CD4-positive, alpha-beta memory T cell (primary cell): Measurements from ENCODE around the gene CUX1. TPM values are rescaled to one million over a fixed set of nuclear protein-coding genes. Genes with fewer than 3 reads are reported as not detected.

Experiments used
- CTCF ChIA-PET: fragments of 350-600 bp; sonication (Branson Sonifier 250); formaldehyde crosslinking; loops from one replicate; lab custom pipeline; 2021; ENCODE audit warnings: inconsistent platforms; ENCODE audit not compliant: partially characterized antibody; lab: Charles Lee
- POLR2A ChIA-PET: fragments of 350-600 bp; sonication (Branson Sonifier 250); formaldehyde crosslinking; loops from one replicate; lab custom pipeline; 2021; ENCODE audit not compliant: partially characterized antibody; lab: Charles Lee
- DNase-seq, 5 donors: peaks; one replicate each; pipeline versions ENCODE4 v3.0.0 to v3.0.0-alpha.2; 2020 to 2022; ENCODE audit warnings: mixed read lengths in 1 of 5
- H3K27ac ChIP-seq: one replicate; pipeline ENCODE4 v1.7.0; 2013; ENCODE audit warnings: low read depth, low read length
- H3K27me3 ChIP-seq: 2 replicates; pipeline ENCODE4 v1.7.0; 2013; ENCODE audit warnings: mild to moderate bottlenecking, low read length, moderate library complexity; ENCODE audit not compliant: insufficient read depth
- H3K36me3 ChIP-seq: 2 replicates; pipeline ENCODE4 v1.7.0; 2013; ENCODE audit warnings: mild to moderate bottlenecking, low read length, moderate library complexity; ENCODE audit not compliant: insufficient read depth
- H3K4me1 ChIP-seq: 2 replicates; pipeline ENCODE4 v1.7.0; 2013; ENCODE audit warnings: mild to moderate bottlenecking, low read length, moderate library complexity; ENCODE audit not compliant: insufficient read depth
- H3K4me3 ChIP-seq, 2 donors: one replicate each; pipeline ENCODE4 v1.7.0; 2013; ENCODE audit warnings: low read length in 2 of 2, mild to moderate bottlenecking in 1 of 2
- H3K9me3 ChIP-seq, 2 donors: one replicate each; pipeline ENCODE4 v1.7.0; 2013; ENCODE audit warnings: low read length in 2 of 2, control low read depth in 1 of 2; ENCODE audit not compliant: control insufficient read depth in 1 of 2
- H3K27ac Mint-ChIP-seq, 7 donors: one replicate each; pipeline ENCODE4 v1.8.0; 2020 to 2021; ENCODE audit warnings: mixed read lengths in 7 of 7, mild to moderate bottlenecking in 6 of 7, inconsistent platforms in 3 of 7, moderate library complexity in 3 of 7
- H3K27me3 Mint-ChIP-seq, 2 donors: one replicate each; pipeline ENCODE4 v1.8.0; 2020 to 2021; ENCODE audit warnings: mixed read lengths in 2 of 2
- H3K36me3 Mint-ChIP-seq, 2 donors: one replicate each; pipeline ENCODE4 v1.8.0; 2020 to 2021; ENCODE audit warnings: mixed read lengths in 2 of 2, inconsistent platforms in 1 of 2, mild to moderate bottlenecking in 1 of 2
- H3K4me1 Mint-ChIP-seq, 4 donors: one replicate each; pipeline ENCODE4 v1.8.0; 2020 to 2021; ENCODE audit warnings: mixed read lengths in 4 of 4, mild to moderate bottlenecking in 1 of 4
- H3K4me3 Mint-ChIP-seq, 8 donors: one replicate each; pipeline ENCODE4 v1.8.0; 2020 to 2021; ENCODE audit warnings: mixed read lengths in 8 of 8, mild to moderate bottlenecking in 7 of 8, moderate library complexity in 6 of 8, inconsistent platforms in 3 of 8
- H3K9me3 Mint-ChIP-seq, 8 donors: one replicate each; pipeline ENCODE4 v1.8.0; 2020 to 2021; ENCODE audit warnings: mixed read lengths in 8 of 8, mild to moderate bottlenecking in 5 of 8, inconsistent platforms in 3 of 8, moderate library complexity in 1 of 8
- intact Hi-C: fragments of 100-400 bp; cut with micrococcal nuclease; formaldehyde crosslinking; loops from one replicate; pipeline ENCODE4 v1.15.1; 2023
- polyA plus RNA-seq, 2 donors: library from polyadenylated mRNA; unstranded; fragments of 300-500 nt; fragmentation: Illumina TruSeq; gene quantifications; one replicate each; pipeline ENCODE4 v1.2.3, GENCODE V29; 2021
- total RNA-seq, 2 experiments: library from RNA; stranded (reverse); gene quantifications; one replicate each; pipeline ENCODE4 v1.2.3, GENCODE V29; 2021

The CUX1 gene
- total and polyA plus RNA-seq, 4 experiments from 2014 or later = 2.1 to 47.6 (median 36.1) TPM

DNA sequence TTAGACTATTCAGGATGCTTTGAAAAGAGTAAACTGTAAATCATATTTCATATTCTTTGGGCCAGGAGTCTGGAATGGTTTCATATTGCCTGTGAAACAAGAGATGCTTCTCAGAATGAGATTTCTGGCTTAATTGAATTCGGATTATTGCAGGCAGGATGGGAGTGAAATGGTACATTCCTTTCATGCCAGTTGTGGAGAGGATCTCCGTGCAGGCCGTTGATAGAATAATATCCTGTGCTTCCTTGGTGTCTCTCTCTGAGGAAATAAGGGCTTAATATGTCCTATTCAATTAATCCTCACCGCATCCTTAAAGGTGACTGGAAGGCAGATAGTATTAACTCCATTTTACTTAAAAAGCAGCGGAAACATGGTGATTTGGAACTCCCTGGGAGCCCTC lies 56.6 kb downstream of the CUX1 start:
- no peak overlapping the region for H3K27ac Mint-ChIP-seq
- POLR2A ChIA-PET = no interaction called here

DNA sequence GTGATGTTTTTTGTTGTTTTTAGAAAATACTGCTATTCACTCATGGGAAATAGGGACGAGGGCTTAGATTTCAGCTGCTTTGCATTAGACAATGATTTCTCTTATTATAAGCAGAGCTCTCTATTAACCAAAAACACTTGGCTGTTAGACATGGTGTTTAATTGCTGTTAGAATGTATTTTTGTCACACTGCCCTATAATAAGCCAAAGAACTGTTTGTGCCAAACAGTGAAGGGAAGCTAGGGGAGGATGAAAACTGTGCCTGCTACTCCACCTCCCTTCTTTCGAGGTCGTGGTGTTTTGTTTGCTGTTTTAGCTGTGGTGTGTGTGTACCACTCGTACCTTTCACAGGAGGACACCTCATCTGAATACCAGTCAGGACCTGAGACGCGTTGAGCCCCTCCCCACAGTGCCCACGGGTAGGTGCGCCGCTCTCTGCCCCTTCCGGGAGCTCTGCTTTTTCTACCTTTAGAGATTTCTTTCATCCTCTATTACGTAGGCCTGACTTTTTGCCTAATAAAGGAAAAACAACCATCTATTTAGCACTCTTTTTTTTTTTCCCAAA lies 57.9 kb downstream of the CUX1 start:
- no peaks in the 10 kb centered on the region for H3K27me3 ChIP-seq
- H3K9me3 ChIP-seq = no peaks in the 10 kb centered on the region
- no peak overlapping the region for H3K4me3 ChIP-seq
- H3K4me3 Mint-ChIP-seq = no peak overlapping the region
- ChIA-PET CTCF (no interaction called here), POLR2A (no interaction called here)
- H3K9me3 Mint-ChIP-seq = no peaks in the 10 kb centered on the region
- H3K4me1 Mint-ChIP-seq = peaks cover 0 to 35% (median 6%) of the 10 kb centered on the region in 4 donors
- H3K36me3 Mint-ChIP-seq = no peaks in the 10 kb centered on the region
- peaks cover 4% of the 10 kb centered on the region for H3K4me1 ChIP-seq
- intact Hi-C loops = no loop called here
- no peak for DNase-seq
- H3K27me3 Mint-ChIP-seq = no peaks in the 10 kb centered on the region
- no peak overlapping the region for H3K27ac Mint-ChIP-seq
- H3K27ac ChIP-seq = no peak overlapping the region
- H3K36me3 ChIP-seq = no peaks in the 10 kb centered on the region

More for the DNA sequence above, 56.6 kb downstream of the CUX1 start:
- intact Hi-C loops = no loop called here
- Histone ChIP-seq H3K4me1 (no peaks in the 10 kb centered on the region), H3K27me3 (no peaks in the 10 kb centered on the region), H3K36me3 (no peaks in the 10 kb centered on the region), H3K9me3 (no peaks in the 10 kb centered on the region), H3K4me3 (no peak overlapping the region), H3K27ac (no peak overlapping the region)
- CTCF ChIA-PET = no interaction called here
- no peaks in the 10 kb centered on the region for H3K9me3 Mint-ChIP-seq
- no peaks in the 10 kb centered on the region for H3K36me3 Mint-ChIP-seq
- no peaks in the 10 kb centered on the region for H3K27me3 Mint-ChIP-seq
- DNase-seq = no peak
- no peak overlapping the region for H3K4me3 Mint-ChIP-seq
- peaks cover 0 to 36% (median 2%) of the 10 kb centered on the region in 4 donors for H3K4me1 Mint-ChIP-seq

DNA sequence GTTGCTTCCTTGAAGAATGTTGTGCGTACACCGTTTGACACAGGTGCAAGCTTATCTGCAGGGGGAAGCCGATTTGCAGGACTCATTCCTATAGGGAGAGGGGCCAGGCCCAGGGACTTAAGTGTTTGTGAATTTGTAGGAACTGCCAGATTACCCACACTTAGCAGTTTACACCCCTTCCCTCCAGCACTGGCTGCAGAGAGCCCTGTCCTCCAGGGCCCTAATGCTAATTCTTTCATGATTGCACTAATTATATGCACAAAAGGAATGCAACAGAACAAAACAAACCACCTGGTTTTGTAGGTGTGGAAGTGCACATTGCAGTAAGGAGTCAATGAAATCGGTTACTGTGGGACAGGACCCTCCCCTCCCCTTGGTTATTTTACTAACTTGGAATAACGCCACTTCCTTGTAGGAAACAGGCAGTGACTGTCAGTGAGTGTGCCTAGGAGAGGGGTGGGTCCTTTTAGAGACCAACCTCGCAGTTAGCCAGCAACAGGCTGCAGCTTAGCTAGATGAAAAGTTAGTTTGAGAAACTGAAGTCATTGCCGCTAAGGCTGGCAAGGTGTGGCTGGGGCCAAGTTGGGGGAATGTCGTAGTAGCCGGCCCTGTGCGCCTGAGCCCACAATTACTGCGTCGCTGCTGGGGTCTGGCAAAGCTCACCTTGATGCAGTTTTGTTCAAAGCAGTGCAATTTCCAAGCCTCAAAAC lies 60.6 kb downstream of the CUX1 start:
- no peak overlapping the region for H3K27ac ChIP-seq
- CTCF ChIA-PET = no interaction called here
- H3K27ac Mint-ChIP-seq = no peak overlapping the region
- DNase-seq = no peak
- intact Hi-C loops = no loop called here
- H3K36me3 Mint-ChIP-seq = no peaks in the 10 kb centered on the region
- no peaks in the 10 kb centered on the region for H3K9me3 Mint-ChIP-seq
- peaks cover 4 to 31% (median 12%) of the 10 kb centered on the region in 4 donors for H3K4me1 Mint-ChIP-seq
- H3K9me3 ChIP-seq = no peaks in the 10 kb centered on the region
- no peaks in the 10 kb centered on the region for H3K27me3 Mint-ChIP-seq
- H3K27me3 ChIP-seq = no peaks in the 10 kb centered on the region
- H3K4me3 ChIP-seq = no peak overlapping the region
- POLR2A ChIA-PET = no interaction called here
- H3K36me3 ChIP-seq = no peaks in the 10 kb centered on the region
- no peak overlapping the region for H3K4me3 Mint-ChIP-seq
- peaks cover 6% of the 10 kb centered on the region for H3K4me1 ChIP-seq

DNA sequence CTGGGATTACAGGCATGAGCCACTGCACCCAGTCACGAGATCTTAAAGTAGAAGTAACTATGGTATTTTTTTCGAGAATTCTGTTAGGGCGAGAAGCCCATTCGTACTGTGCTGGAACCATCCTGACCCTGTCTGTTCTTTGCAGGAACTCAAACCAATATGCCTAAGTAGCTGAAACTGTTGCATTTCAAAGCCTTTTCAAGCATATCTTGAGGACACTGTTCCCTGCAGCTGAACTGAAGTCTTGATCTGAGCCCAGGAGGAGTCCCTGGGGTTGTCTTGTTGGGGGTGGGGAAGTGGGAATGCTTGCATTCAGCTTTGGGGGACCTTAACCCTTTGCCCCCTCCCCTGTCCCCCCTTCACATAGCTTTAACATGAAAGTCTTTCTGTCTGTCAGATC lies 61.5 kb downstream of the CUX1 start:
- POLR2A ChIA-PET = interaction anchor here (0.6 kb wide), 1 partner anchor 58 kb away, joined by 3 read pairs; no protein-coding TSS in a partner anchor

DNA sequence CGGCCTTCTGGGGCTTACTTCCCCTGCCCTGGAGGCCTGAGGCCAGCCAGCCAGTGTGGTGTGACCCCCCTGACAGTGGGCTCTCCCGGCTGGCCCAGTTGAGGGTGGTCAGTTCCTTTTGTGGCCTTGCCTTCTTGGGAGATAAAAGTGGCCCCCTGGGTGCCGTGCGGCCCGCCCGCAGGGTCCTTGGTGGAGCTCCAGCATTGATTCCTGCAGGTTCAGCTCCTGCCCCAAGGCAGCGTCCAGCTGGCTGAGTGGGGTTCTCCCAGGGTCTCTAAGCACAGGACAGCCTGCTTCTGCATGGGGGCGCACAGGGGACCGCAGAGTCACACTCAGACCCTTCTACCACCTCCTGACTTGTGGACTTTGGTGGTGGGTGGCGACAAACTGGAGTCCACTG lies 62.1 kb downstream of the CUX1 start:
- no peak overlapping the region for H3K27ac Mint-ChIP-seq
- CTCF ChIA-PET = no interaction called here
- no peaks in the 10 kb centered on the region for H3K36me3 Mint-ChIP-seq
- Histone ChIP-seq H3K27me3 (no peaks in the 10 kb centered on the region), H3K4me1 (peaks cover 14% of the 10 kb centered on the region), H3K27ac (no peak overlapping the region), H3K9me3 (no peaks in the 10 kb centered on the region), H3K4me3 (no peak overlapping the region), H3K36me3 (no peaks in the 10 kb centered on the region)
- DNase-seq = no peak
- no peak overlapping the region for H3K4me3 Mint-ChIP-seq
- H3K4me1 Mint-ChIP-seq = peaks cover 10 to 32% (median 18%) of the 10 kb centered on the region in 4 donors
- POLR2A ChIA-PET = interaction anchor here (0.6 to 1.0 kb wide), 2 partner anchors 23 to 59 kb away, joined by 3 read pairs; no protein-coding TSS in a partner anchor
- intact Hi-C loops = no loop called here
- H3K9me3 Mint-ChIP-seq = no peaks in the 10 kb centered on the region
- no peaks in the 10 kb centered on the region for H3K27me3 Mint-ChIP-seq

More for the DNA sequence above, 61.5 kb downstream of the CUX1 start:
- Histone ChIP-seq H3K27ac (no peak overlapping the region), H3K9me3 (no peaks in the 10 kb centered on the region), H3K27me3 (no peaks in the 10 kb centered on the region), H3K36me3 (no peaks in the 10 kb centered on the region), H3K4me3 (no peak overlapping the region), H3K4me1 (peaks cover 7% of the 10 kb centered on the region)
- no peak for DNase-seq
- no peaks in the 10 kb centered on the region for H3K9me3 Mint-ChIP-seq
- peaks cover 4 to 32% (median 12%) of the 10 kb centered on the region in 4 donors for H3K4me1 Mint-ChIP-seq
- CTCF ChIA-PET = interaction anchor here (0.7 kb wide), 1 partner anchor 9 kb away, joined by 3 read pairs; no protein-coding TSS in a partner anchor
- H3K4me3 Mint-ChIP-seq = no peak overlapping the region
- no peaks in the 10 kb centered on the region for H3K27me3 Mint-ChIP-seq
- no peak overlapping the region for H3K27ac Mint-ChIP-seq
- intact Hi-C loops = no loop called here
- H3K36me3 Mint-ChIP-seq = no peaks in the 10 kb centered on the region

GRCh38 chr7:101880282-101881054 lies 63.0 kb downstream of the CUX1 start:
- H3K4me1 Mint-ChIP-seq = peaks cover 18 to 38% (median 27%) of the 10 kb centered on the region in 4 donors
- CTCF ChIA-PET = interaction anchor here (1.3 kb wide), 1 partner anchor 10 kb away, joined by 3 read pairs; no protein-coding TSS in a partner anchor
- intact Hi-C loops = no loop called here
- H3K36me3 Mint-ChIP-seq = no peaks in the 10 kb centered on the region
- DNase-seq = no peak
- H3K27ac Mint-ChIP-seq = peak overlapping the region in 5 of 7 donors; percentile 8 to 82 (median 29)
- Histone ChIP-seq H3K9me3 (no peaks in the 10 kb centered on the region), H3K27me3 (no peaks in the 10 kb centered on the region), H3K27ac (no peak overlapping the region), H3K4me3 (no peak overlapping the region), H3K4me1 (peaks cover 23% of the 10 kb centered on the region), H3K36me3 (no peaks in the 10 kb centered on the region)
- H3K4me3 Mint-ChIP-seq = no peak overlapping the region
- H3K9me3 Mint-ChIP-seq = no peaks in the 10 kb centered on the region
- no peaks in the 10 kb centered on the region for H3K27me3 Mint-ChIP-seq
- POLR2A ChIA-PET = interaction anchor here (1.0 kb wide), 1 partner anchor 24 kb away, joined by 3 read pairs; no protein-coding TSS in a partner anchor

- no peak for DNase-seq
- Histone ChIP-seq H3K27me3 (no peaks in the 10 kb centered on the region), H3K36me3 (no peaks in the 10 kb centered on the region), H3K9me3 (no peaks in the 10 kb centered on the region), H3K27ac (no peak overlapping the region), H3K4me1 (peaks cover 25% of the 10 kb centered on the region), H3K4me3 (no peak overlapping the region)
- ChIA-PET POLR2A (no interaction called here), CTCF (no interaction called here)
- no peaks in the 10 kb centered on the region for H3K36me3 Mint-ChIP-seq
- no peaks in the 10 kb centered on the region for H3K27me3 Mint-ChIP-seq
- intact Hi-C loops = no loop called here
- H3K9me3 Mint-ChIP-seq = no peaks in the 10 kb centered on the region
- H3K4me3 Mint-ChIP-seq = no peak overlapping the region
- H3K27ac Mint-ChIP-seq = no peak overlapping the region
- peaks cover 20 to 41% (median 32%) of the 10 kb centered on the region in 4 donors for H3K4me1 Mint-ChIP-seq
Measured at GRCh38 chr7:101882005-101882421, 64.6 kb downstream of the CUX1 start.
